Fibroblast of villous mesenchyme (primary cell): ENCODE results near the gene NEUROG3. TPM values are rescaled to one million over a fixed set of nuclear protein-coding genes. Genes with fewer than 3 reads are reported as not detected.

Source experiments
- DNase-seq: peaks from one replicate; pipeline ENCODE4 v3.0.0-alpha.2; 2010; ENCODE audit warnings: low read depth
- H3K4me3 ChIP-seq: 2 replicates; pipeline ENCODE4 v1.5.1; 2011; ENCODE audit warnings: low read depth, mild to moderate bottlenecking, low read length
- CTCF ChIP-seq: IDR thresholded peaks from 2 replicates; pipeline ENCODE4 v1.5.1; 2012; ENCODE audit warnings: low read depth, mild to moderate bottlenecking, low read length; ENCODE audit not compliant: insufficient read depth
- total RNA-seq: library from RNA; depleted of rRNA; stranded (reverse); fragments of >200 nt; gene quantifications from 2 replicates; pipeline ENCODE4 v1.2.3, GENCODE V29; 2012

NEUROG3 gene
- total RNA-seq, 1 donor = not detected

- TF ChIP-seq CTCF = no peak
- no peak overlapping the region for H3K4me3 ChIP-seq
- DNase-seq = no peak
These were observed 13.7 kb downstream of the NEUROG3 start for GRCh38 chr10:69559525-69559924.

GRCh38 chr10:69558559-69558958, 14.7 kb downstream of the NEUROG3 start:
- no peak for DNase-seq
- no peak for TF ChIP-seq CTCF
- H3K4me3 ChIP-seq = no peak overlapping the region

- DNase-seq = no peak
- H3K4me3 ChIP-seq = no peak overlapping the region
- no peak for TF ChIP-seq CTCF
These were observed 18.6 kb downstream of the NEUROG3 start for GRCh38 chr10:69554611-69555010.

GRCh38 chr10:69553328-69553727, 19.9 kb downstream of the NEUROG3 start:
- no peak for TF ChIP-seq CTCF
- H3K4me3 ChIP-seq = no peak overlapping the region
- no peak for DNase-seq

- no peak overlapping the region for H3K4me3 ChIP-seq
- DNase-seq = no peak
- no peak for TF ChIP-seq CTCF
These were observed 21.0 kb downstream of the NEUROG3 start for GRCh38 chr10:69552268-69552667.

GRCh38 chr10:69549959-69550358, 23.3 kb downstream of the NEUROG3 start:
- no peak for TF ChIP-seq CTCF
- DNase-seq = no peak
- H3K4me3 ChIP-seq = no peak overlapping the region

- no peak overlapping the region for H3K4me3 ChIP-seq
- DNase-seq = no peak
- TF ChIP-seq CTCF = no peak
These were observed 31.8 kb downstream of the NEUROG3 start for GRCh38 chr10:69541463-69541862.
